Endothelial cell of umbilical vein (primary cell): Measurements from ENCODE around the gene CNTN5. TPM values are rescaled to one million over a fixed set of nuclear protein-coding genes. Genes with fewer than 3 reads are reported as not detected.

Experiments used
- BruUV-seq: library from RNA; stranded (reverse); fragments of 400-500 nt; replicated peaks from 2 replicates; lab custom pipeline; 2021; lab: Mats Ljungman, UMichigan
- CTCF ChIA-PET: fragments of 300-600, 350-600 bp; sonication (Branson Sonifier 250); formaldehyde crosslinking; loops from one replicate; lab custom pipeline; 2021; ENCODE audit warnings: antibody characterized with exemption, inconsistent platforms; lab: Charles Lee
- POLR2A ChIA-PET: fragments of 300-600, 350-600 bp; sonication (Branson Sonifier 250); formaldehyde crosslinking; loops from one replicate; lab custom pipeline; 2021; ENCODE audit warnings: antibody characterized with exemption, inconsistent platforms; lab: Charles Lee
- DNase-seq: peaks from one replicate; pipeline ENCODE4 v3.0.0-alpha.2; 2011; ENCODE audit warnings: low read depth, low spot score
- FAIRE-seq: peaks from 2 replicates; lab custom pipeline; 2011; peaks lifted over from hg19 to GRCh38; lab: Jason Lieb, UNC
- H2AFZ ChIP-seq: 2 replicates; pipeline ENCODE4 v1.6.0; 2012; ENCODE audit warnings: low read depth, low read length, control low read depth, inconsistent platforms
- H3K27ac ChIP-seq: 2 replicates; pipeline ENCODE4 v1.5.1; 2011; ENCODE audit warnings: low read depth, mild to moderate bottlenecking, control low read depth, low read length, moderate library complexity; ENCODE audit not compliant: insufficient read depth
- H3K27me3 ChIP-seq, 2 experiments: 2 replicates each; pipeline versions ENCODE4 v1.6.0 to v1.6.1; 2011; ENCODE audit warnings: low read length in 2 of 2, mixed read lengths in 1 of 2; ENCODE audit not compliant: control insufficient read depth in 2 of 2, insufficient read depth in 2 of 2
- H3K36me3 ChIP-seq, 2 experiments: 2 replicates in 1 of 2; 3 replicates in 1 of 2; pipeline ENCODE4 v1.5.1; 2011; ENCODE audit warnings: low read length in 2 of 2, mild to moderate bottlenecking in 1 of 2, moderate library complexity in 1 of 2; ENCODE audit not compliant: control insufficient read depth in 2 of 2, insufficient read depth in 2 of 2; ENCODE audit errors: extremely low read depth in 1 of 2
- H3K4me1 ChIP-seq: 3 replicates; pipeline ENCODE4 v1.5.1; 2011; ENCODE audit warnings: mild to moderate bottlenecking, low read length; ENCODE audit not compliant: control insufficient read depth, insufficient read depth; ENCODE audit errors: extremely low read depth
- H3K4me2 ChIP-seq: 2 replicates; pipeline ENCODE4 v1.6.1; 2011; ENCODE audit warnings: low read length, control low read depth, mixed read lengths; ENCODE audit not compliant: insufficient read depth
- H3K4me3 ChIP-seq, 3 experiments: fragments of 200-600 bp in 1 of 3; sonication (generic), shearing (Covaris generic) in 1 of 3; replicated peaks in 1 of 3; 2 replicates each; pipeline ENCODE4 v1.5.1; 2011 to 2016; ENCODE audit warnings: control low read depth in 3 of 3, low read length in 3 of 3, mild to moderate bottlenecking in 2 of 3, inconsistent platforms in 1 of 3, low read depth in 1 of 3, moderate library complexity in 1 of 3; ENCODE audit not compliant: insufficient read depth in 1 of 3
- H3K79me2 ChIP-seq: 2 replicates; pipeline ENCODE4 v1.6.0; 2012; ENCODE audit warnings: low read length, inconsistent platforms; ENCODE audit not compliant: control insufficient read depth, insufficient read depth
- H3K9ac ChIP-seq: replicated peaks from 2 replicates; pipeline ENCODE3; 2011; ENCODE audit warnings: low read length, control low read depth; ENCODE audit not compliant: insufficient read depth; ENCODE audit errors: extremely low read depth
- H3K9me1 ChIP-seq: replicated peaks from 3 replicates; pipeline ENCODE4 v1.6.0; 2011; ENCODE audit warnings: mild to moderate bottlenecking, low read length; ENCODE audit not compliant: control insufficient read depth, insufficient read depth; ENCODE audit errors: extremely low read depth
- H3K9me3 ChIP-seq: replicated peaks from 2 replicates; pipeline ENCODE4 v1.5.1; 2012; ENCODE audit warnings: low read length, inconsistent platforms; ENCODE audit not compliant: control insufficient read depth, insufficient read depth
- H4K20me1 ChIP-seq: replicated peaks from 2 replicates; pipeline ENCODE3; 2011; ENCODE audit warnings: mild to moderate bottlenecking, low read length; ENCODE audit not compliant: control insufficient read depth, insufficient read depth; ENCODE audit errors: extremely low read depth
- EZH2 ChIP-seq: IDR thresholded peaks from 2 replicates; pipeline ENCODE4 v1.6.1; 2012; ENCODE audit warnings: borderline replicate concordance, low read depth, mild to moderate bottlenecking, moderate library complexity, low read length, inconsistent platforms; ENCODE audit not compliant: severe bottlenecking
- FOS ChIP-seq: IDR thresholded peaks from 2 replicates; pipeline ENCODE4 v1.6.1; 2011; ENCODE audit warnings: mild to moderate bottlenecking, low read length, moderate library complexity, borderline replicate concordance; ENCODE audit not compliant: insufficient read depth
- GATA2 ChIP-seq: IDR thresholded peaks from 2 replicates; pipeline ENCODE4 v1.7.0; 2011; ENCODE audit warnings: low read depth, mild to moderate bottlenecking, moderate library complexity, mixed read lengths, low read length; ENCODE audit not compliant: insufficient read length, insufficient read depth
- JUN ChIP-seq: IDR thresholded peaks from 2 replicates; pipeline ENCODE4 v1.6.1; 2011; ENCODE audit warnings: borderline replicate concordance, low read depth; ENCODE audit not compliant: insufficient read length, insufficient read depth
- MAX ChIP-seq: IDR thresholded peaks from 2 replicates; pipeline ENCODE4 v1.6.1; 2011; ENCODE audit not compliant: insufficient read depth, insufficient read length
- MYC ChIP-seq: IDR thresholded peaks from one replicate; pipeline ENCODE4 v1.6.1; 2011; ENCODE audit warnings: mild to moderate bottlenecking, low read depth, low read length
- POLR2A ChIP-seq: IDR thresholded peaks from 2 replicates; pipeline ENCODE4 v1.6.1; 2012; ENCODE audit warnings: low read depth, mild to moderate bottlenecking, control low read depth, low read length
- POLR2AphosphoS5 ChIP-seq: IDR thresholded peaks from 2 replicates; pipeline ENCODE4 v1.6.1; 2012; ENCODE audit warnings: low read depth, mild to moderate bottlenecking, control low read depth, low read length, moderate library complexity; ENCODE audit not compliant: insufficient read depth
- dilution Hi-C: fragments of 300-500 bp; cut with MboI; formaldehyde crosslinking; loops from one replicate; pipeline ENCODE4 v1.15.0; 2019; ENCODE audit warnings: low sequenced_read_pairs; ENCODE audit not compliant: extremely low pct_ligation_motif_present
- intact Hi-C: fragments of 100-400 bp; cut with micrococcal nuclease; formaldehyde crosslinking; loops from one replicate; pipeline ENCODE4 v1.10.0; 2022
- polyA plus RNA-seq, 4 experiments: library from polyadenylated mRNA; depleted of rRNA in 3 of 4; stranded (reverse) in 3 of 4; unstranded in 1 of 4; fragments of >200 nt; gene quantifications; 2 replicates each; pipeline versions ENCODE4 v1.2.1 to v1.2.3, GENCODE V29; 2011 to 2012; ENCODE audit warnings: missing spikeins in 1 of 4
- total RNA-seq: library from RNA; stranded (reverse); gene quantifications from 2 replicates; pipeline ENCODE4 v1.2.3, GENCODE V29; 2021
- TF ChIP-seq, protein P1 (sequence below), 2 donors: IDR thresholded peaks; 1 replicate in 1 of 2; 2 replicates in 1 of 2; pipeline ENCODE4 v1.5.1; 2011; ENCODE audit warnings: low read length in 2 of 2, mild to moderate bottlenecking in 2 of 2, moderate library complexity in 2 of 2, control low read depth in 1 of 2, inconsistent platforms in 1 of 2, low read depth in 1 of 2; ENCODE audit not compliant: insufficient read depth in 1 of 2; ENCODE audit errors: extremely low read depth in 1 of 2

The CNTN5 gene
- total and polyA plus RNA-seq, 2 donors (not counting 3 experiments of a cell fraction or from before 2014, with no cell fraction given): not detected

GRCh38 chr11:99406345-99406744 lies 385.6 kb downstream of the CNTN5 start:
- dilution Hi-C loops (no loop called here), intact Hi-C loops (no loop called here)
- H3K27me3 ChIP-seq: no peaks in the 10 kb centered on the region
- H2AFZ ChIP-seq: no peak overlapping the region
- H3K9me3 ChIP-seq: peaks cover 5% of the 10 kb centered on the region
- no peak for FAIRE-seq
- no peak overlapping the region for H3K27ac ChIP-seq
- CTCF ChIA-PET: no interaction called here
- no peak for DNase-seq
- no TSS peak for BruUV-seq
- no peaks in the 10 kb centered on the region for H3K79me2 ChIP-seq
- TF ChIP-seq EZH2: no peak
- no peak for TF ChIP-seq GATA2
- no peak for TF ChIP-seq MAX
- TF ChIP-seq, protein P1, sequence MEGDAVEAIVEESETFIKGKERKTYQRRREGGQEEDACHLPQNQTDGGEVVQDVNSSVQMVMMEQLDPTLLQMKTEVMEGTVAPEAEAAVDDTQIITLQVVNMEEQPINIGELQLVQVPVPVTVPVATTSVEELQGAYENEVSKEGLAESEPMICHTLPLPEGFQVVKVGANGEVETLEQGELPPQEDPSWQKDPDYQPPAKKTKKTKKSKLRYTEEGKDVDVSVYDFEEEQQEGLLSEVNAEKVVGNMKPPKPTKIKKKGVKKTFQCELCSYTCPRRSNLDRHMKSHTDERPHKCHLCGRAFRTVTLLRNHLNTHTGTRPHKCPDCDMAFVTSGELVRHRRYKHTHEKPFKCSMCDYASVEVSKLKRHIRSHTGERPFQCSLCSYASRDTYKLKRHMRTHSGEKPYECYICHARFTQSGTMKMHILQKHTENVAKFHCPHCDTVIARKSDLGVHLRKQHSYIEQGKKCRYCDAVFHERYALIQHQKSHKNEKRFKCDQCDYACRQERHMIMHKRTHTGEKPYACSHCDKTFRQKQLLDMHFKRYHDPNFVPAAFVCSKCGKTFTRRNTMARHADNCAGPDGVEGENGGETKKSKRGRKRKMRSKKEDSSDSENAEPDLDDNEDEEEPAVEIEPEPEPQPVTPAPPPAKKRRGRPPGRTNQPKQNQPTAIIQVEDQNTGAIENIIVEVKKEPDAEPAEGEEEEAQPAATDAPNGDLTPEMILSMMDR (IDR thresholded peaks at IDR 0.05; ENCODE audit: extremely low read depth in 1 of 2, insufficient read depth in 1 of 2, low read depth in 1 of 2, low read length in 2 of 2): no peak
- no peak for TF ChIP-seq MYC
- TF ChIP-seq POLR2AphosphoS5: no peak
- TF ChIP-seq FOS: no peak
- TF ChIP-seq JUN: no peak
- no peak for TF ChIP-seq POLR2A
- POLR2A ChIA-PET: no interaction called here
- no peak overlapping the region for H3K4me3 ChIP-seq
- no peaks in the 10 kb centered on the region for H3K36me3 ChIP-seq
- no peaks in the 10 kb centered on the region for H3K9me1 ChIP-seq
- H3K4me1 ChIP-seq: no peaks in the 10 kb centered on the region
- H3K4me2 ChIP-seq: no peak overlapping the region
- H4K20me1 ChIP-seq: no peaks in the 10 kb centered on the region
- H3K9ac ChIP-seq: no peak overlapping the region
